Measurements from ENCODE around the gene BIRC2.
A peak's percentile ranks its signal among the peaks of the same experiment; 100 is the strongest.

Gene BIRC2

GRCh38 chr11:102408339-102408738, 61.3 kb downstream of the BIRC2 start:
- FAIRE-seq (no peak), DNase-seq (ENCODE audit: insufficient read length, low spot score) (no peak)
- TF ChIP-seq PAX5 (IDR thresholded peaks at IDR 0.05; ENCODE audit: insufficient read depth, low read length, severe bottlenecking) (no peak), TAF1 (IDR thresholded peaks at IDR 0.05; ENCODE audit: low read depth, low read length) (no peak), POLR2A (IDR thresholded peaks at IDR 0.05; ENCODE audit: low read depth, low read length) (no peak), POU2F2 (IDR thresholded peaks at IDR 0.05; ENCODE audit: low read depth, low read length) (no peak), POLR2AphosphoS5 (IDR thresholded peaks at IDR 0.05; ENCODE audit: low read depth, low read length) (no peak), SPI1 (IDR thresholded peaks at IDR 0.05; ENCODE audit: low read depth, low read length) (no peak)

GRCh38 chr11:102410382-102410784, 63.4 kb downstream of the BIRC2 start:
- DNase-seq (ENCODE audit: insufficient read length, low spot score) (no peak), FAIRE-seq (no peak)
- no peak for TF ChIP-seq POLR2AphosphoS5 (IDR thresholded peaks at IDR 0.05; ENCODE audit: low read depth, low read length)
- TF ChIP-seq POU2F2 (IDR thresholded peaks at IDR 0.05; ENCODE audit: low read depth, low read length), result no peak
- TF ChIP-seq POLR2A (IDR thresholded peaks at IDR 0.05; ENCODE audit: low read depth, low read length), result no peak
- TF ChIP-seq TAF1 (IDR thresholded peaks at IDR 0.05; ENCODE audit: low read depth, low read length), result no peak
- no peak for TF ChIP-seq PAX5 (IDR thresholded peaks at IDR 0.05; ENCODE audit: insufficient read depth, low read length, severe bottlenecking)
- no peak for TF ChIP-seq SPI1 (IDR thresholded peaks at IDR 0.05; ENCODE audit: low read depth, low read length)

GRCh38 chr11:102411142-102411541, 64.1 kb downstream of the BIRC2 start:
- TF ChIP-seq POLR2A (IDR thresholded peaks at IDR 0.05; ENCODE audit: low read depth, low read length) (no peak), TAF1 (IDR thresholded peaks at IDR 0.05; ENCODE audit: low read depth, low read length) (no peak), SPI1 (IDR thresholded peaks at IDR 0.05; ENCODE audit: low read depth, low read length) (no peak), PAX5 (IDR thresholded peaks at IDR 0.05; ENCODE audit: insufficient read depth, low read length, severe bottlenecking) (no peak), POLR2AphosphoS5 (IDR thresholded peaks at IDR 0.05; ENCODE audit: low read depth, low read length) (no peak), POU2F2 (IDR thresholded peaks at IDR 0.05; ENCODE audit: low read depth, low read length) (no peak)
- no peak for FAIRE-seq
- DNase-seq (ENCODE audit: insufficient read length, low spot score), result no peak

- FAIRE-seq (no peak), DNase-seq (ENCODE audit: insufficient read length, low spot score) (no peak)
- no peak for TF ChIP-seq POU2F2 (IDR thresholded peaks at IDR 0.05; ENCODE audit: low read depth, low read length)
- TF ChIP-seq SPI1 (IDR thresholded peaks at IDR 0.05; ENCODE audit: low read depth, low read length), result no peak
- TF ChIP-seq POLR2AphosphoS5 (IDR thresholded peaks at IDR 0.05; ENCODE audit: low read depth, low read length), result no peak
- no peak for TF ChIP-seq TAF1 (IDR thresholded peaks at IDR 0.05; ENCODE audit: low read depth, low read length)
- no peak for TF ChIP-seq POLR2A (IDR thresholded peaks at IDR 0.05; ENCODE audit: low read depth, low read length)
- TF ChIP-seq PAX5 (IDR thresholded peaks at IDR 0.05; ENCODE audit: insufficient read depth, low read length, severe bottlenecking), result no peak
Measured at GRCh38 chr11:102413497-102413896, 66.5 kb downstream of the BIRC2 start.

- TF ChIP-seq POLR2AphosphoS5 (IDR thresholded peaks at IDR 0.05; ENCODE audit: low read depth, low read length), result no peak
- no peak for TF ChIP-seq TAF1 (IDR thresholded peaks at IDR 0.05; ENCODE audit: low read depth, low read length)
- no peak for TF ChIP-seq POLR2A (IDR thresholded peaks at IDR 0.05; ENCODE audit: low read depth, low read length)
- TF ChIP-seq SPI1 (IDR thresholded peaks at IDR 0.05; ENCODE audit: low read depth, low read length), result no peak
- FAIRE-seq, result peak; percentile 86
Measured at GRCh38 chr11:102414559-102414958, 67.5 kb downstream of the BIRC2 start.

GRCh38 chr11:102415304-102415916, 68.4 kb downstream of the BIRC2 start:
- no peak for TF ChIP-seq SPI1 (IDR thresholded peaks at IDR 0.05; ENCODE audit: low read depth, low read length)
- TF ChIP-seq TAF1 (IDR thresholded peaks at IDR 0.05; ENCODE audit: low read depth, low read length), result no peak
- no peak for TF ChIP-seq PAX5 (IDR thresholded peaks at IDR 0.05; ENCODE audit: insufficient read depth, low read length, severe bottlenecking)
- no peak for TF ChIP-seq POLR2AphosphoS5 (IDR thresholded peaks at IDR 0.05; ENCODE audit: low read depth, low read length)
- no peak for TF ChIP-seq POU2F2 (IDR thresholded peaks at IDR 0.05; ENCODE audit: low read depth, low read length)
- DNase-seq (ENCODE audit: insufficient read length, low spot score) (no peak), FAIRE-seq (peak; percentile 66)

More at GRCh38 chr11:102414559-102414958, 67.5 kb downstream of the BIRC2 start:
- no peak for DNase-seq (ENCODE audit: insufficient read length, low spot score)

GRCh38 chr11:102416976-102417375, 70.0 kb downstream of the BIRC2 start:
- DNase-seq (ENCODE audit: insufficient read length, low spot score), result no peak

GRCh38 chr11:102419181-102419580, 72.2 kb downstream of the BIRC2 start:
- DNase-seq (ENCODE audit: insufficient read length, low spot score) (no peak), FAIRE-seq (no peak)
- TF ChIP-seq TAF1 (IDR thresholded peaks at IDR 0.05; ENCODE audit: low read depth, low read length), result no peak
- TF ChIP-seq POLR2A (IDR thresholded peaks at IDR 0.05; ENCODE audit: low read depth, low read length), result no peak
- TF ChIP-seq POU2F2 (IDR thresholded peaks at IDR 0.05; ENCODE audit: low read depth, low read length), result no peak
- TF ChIP-seq SPI1 (IDR thresholded peaks at IDR 0.05; ENCODE audit: low read depth, low read length), result no peak

More at GRCh38 chr11:102416976-102417375, 70.0 kb downstream of the BIRC2 start:
- no peak for FAIRE-seq
- TF ChIP-seq PAX5 (IDR thresholded peaks at IDR 0.05; ENCODE audit: insufficient read depth, low read length, severe bottlenecking) (no peak), TAF1 (IDR thresholded peaks at IDR 0.05; ENCODE audit: low read depth, low read length) (no peak), SPI1 (IDR thresholded peaks at IDR 0.05; ENCODE audit: low read depth, low read length) (no peak), POLR2A (IDR thresholded peaks at IDR 0.05; ENCODE audit: low read depth, low read length) (no peak), POU2F2 (IDR thresholded peaks at IDR 0.05; ENCODE audit: low read depth, low read length) (no peak), POLR2AphosphoS5 (IDR thresholded peaks at IDR 0.05; ENCODE audit: low read depth, low read length) (no peak)

GRCh38 chr11:102420547-102420946, 73.5 kb downstream of the BIRC2 start:
- TF ChIP-seq PAX5 (IDR thresholded peaks at IDR 0.05; ENCODE audit: insufficient read depth, low read length, severe bottlenecking) (no peak), POLR2AphosphoS5 (IDR thresholded peaks at IDR 0.05; ENCODE audit: low read depth, low read length) (no peak), POLR2A (IDR thresholded peaks at IDR 0.05; ENCODE audit: low read depth, low read length) (no peak), SPI1 (IDR thresholded peaks at IDR 0.05; ENCODE audit: low read depth, low read length) (no peak), TAF1 (IDR thresholded peaks at IDR 0.05; ENCODE audit: low read depth, low read length) (no peak)
- DNase-seq (ENCODE audit: insufficient read length, low spot score), result no peak
- peak; percentile 74 for FAIRE-seq

- TF ChIP-seq SPI1 (IDR thresholded peaks at IDR 0.05; ENCODE audit: low read depth, low read length) (no peak), POU2F2 (IDR thresholded peaks at IDR 0.05; ENCODE audit: low read depth, low read length) (no peak), PAX5 (IDR thresholded peaks at IDR 0.05; ENCODE audit: insufficient read depth, low read length, severe bottlenecking) (no peak), TAF1 (IDR thresholded peaks at IDR 0.05; ENCODE audit: low read depth, low read length) (no peak), POLR2AphosphoS5 (IDR thresholded peaks at IDR 0.05; ENCODE audit: low read depth, low read length) (no peak), POLR2A (IDR thresholded peaks at IDR 0.05; ENCODE audit: low read depth, low read length) (no peak)
- FAIRE-seq (no peak), DNase-seq (ENCODE audit: insufficient read length, low spot score) (no peak)
Measured at GRCh38 chr11:102421261-102421660, 74.2 kb downstream of the BIRC2 start.
